ENCODE results near the gene THBS4. TPM values are rescaled to one million over a fixed set of nuclear protein-coding genes. Genes with fewer than 3 reads are reported as not detected.

THBS4 gene
- total RNA-seq, 1 donor, result 0.36 TPM

GRCh38 chr5:80078921-80079320 lies 43.8 kb downstream of the THBS4 start:
- Histone ChIP-seq H4K20me1 (ENCODE audit: insufficient read depth, low read length) (no peaks in the 10 kb centered on the region), H3K27me3 (ENCODE audit: insufficient read depth, low read length) (no peaks in the 10 kb centered on the region), H3K36me3 (ENCODE audit: insufficient read depth, low read length) (no peaks in the 10 kb centered on the region), H2AFZ (ENCODE audit: low read length) (no peak overlapping the region), H3K9me3 (ENCODE audit: low read depth, low read length) (no peaks in the 10 kb centered on the region), H3K79me2 (ENCODE audit: insufficient read depth, low read length) (no peaks in the 10 kb centered on the region), H3K4me1 (ENCODE audit: insufficient read depth, low read length) (peaks cover 13% of the 10 kb centered on the region), H3K27ac (ENCODE audit: low read depth, low read length) (no peak overlapping the region), H3K4me2 (ENCODE audit: insufficient read depth, low read length) (no peak overlapping the region), H3K4me3 (ENCODE audit: insufficient read depth, low read length) (no peak overlapping the region)
- DNase-seq (ENCODE audit: insufficient read length, low spot score, missing footprints), result no peak
- TF ChIP-seq CTCF (IDR thresholded peaks at IDR 0.05; ENCODE audit: extremely low read depth, low read depth, low read length), result no peak

GRCh38 chr5:80082281-80082680 lies 47.1 kb downstream of the THBS4 start:
- H3K4me1 ChIP-seq (ENCODE audit: insufficient read depth, low read length), result peaks cover 13% of the 10 kb centered on the region
- H3K4me3 ChIP-seq (ENCODE audit: insufficient read depth, low read length), result peak overlapping the region; percentile 70
- TF ChIP-seq CTCF (IDR thresholded peaks at IDR 0.05; ENCODE audit: extremely low read depth, low read depth, low read length), result no peak
- peaks cover 12% of the 10 kb centered on the region for H3K27me3 ChIP-seq (ENCODE audit: insufficient read depth, low read length)
- no peak for DNase-seq (ENCODE audit: insufficient read length, low spot score, missing footprints)
- H3K79me2 ChIP-seq (ENCODE audit: insufficient read depth, low read length), result no peaks in the 10 kb centered on the region
- peak overlapping the region; percentile 98 for H3K4me2 ChIP-seq (ENCODE audit: insufficient read depth, low read length)
- peak overlapping the region; percentile 91 for H2AFZ ChIP-seq (ENCODE audit: low read length)
- no peaks in the 10 kb centered on the region for H4K20me1 ChIP-seq (ENCODE audit: insufficient read depth, low read length)
- H3K36me3 ChIP-seq (ENCODE audit: insufficient read depth, low read length), result no peaks in the 10 kb centered on the region
- H3K9me3 ChIP-seq (ENCODE audit: low read depth, low read length), result no peaks in the 10 kb centered on the region
- no peak overlapping the region for H3K27ac ChIP-seq (ENCODE audit: low read depth, low read length)

- peaks cover 13% of the 10 kb centered on the region for H3K4me1 ChIP-seq (ENCODE audit: insufficient read depth, low read length)
- H3K4me3 ChIP-seq (ENCODE audit: insufficient read depth, low read length), result peak overlapping the region; percentile 70
- peak; percentile 92 for DNase-seq (ENCODE audit: insufficient read length, low spot score, missing footprints)
- H3K27ac ChIP-seq (ENCODE audit: low read depth, low read length), result peak overlapping the region; percentile 78
- H3K36me3 ChIP-seq (ENCODE audit: insufficient read depth, low read length), result no peaks in the 10 kb centered on the region
- H3K4me2 ChIP-seq (ENCODE audit: insufficient read depth, low read length), result peak overlapping the region; percentile 98
- no peaks in the 10 kb centered on the region for H3K79me2 ChIP-seq (ENCODE audit: insufficient read depth, low read length)
- peak; percentile 85 for TF ChIP-seq CTCF (IDR thresholded peaks at IDR 0.05; ENCODE audit: extremely low read depth, low read depth, low read length)
- H4K20me1 ChIP-seq (ENCODE audit: insufficient read depth, low read length), result no peaks in the 10 kb centered on the region
- peaks cover 12% of the 10 kb centered on the region for H3K27me3 ChIP-seq (ENCODE audit: insufficient read depth, low read length)
- peak overlapping the region; percentile 93 for H2AFZ ChIP-seq (ENCODE audit: low read length)
- no peaks in the 10 kb centered on the region for H3K9me3 ChIP-seq (ENCODE audit: low read depth, low read length)
Measured at GRCh38 chr5:80082731-80083100, 47.6 kb downstream of the THBS4 start.

- TF ChIP-seq CTCF (IDR thresholded peaks at IDR 0.05; ENCODE audit: extremely low read depth, low read depth, low read length), result peak; percentile 76
- Histone ChIP-seq H2AFZ (ENCODE audit: low read length) (peak overlapping the region; percentile 93), H3K27me3 (ENCODE audit: insufficient read depth, low read length) (peaks cover 12% of the 10 kb centered on the region), H3K4me2 (ENCODE audit: insufficient read depth, low read length) (peak overlapping the region; percentile 98), H3K36me3 (ENCODE audit: insufficient read depth, low read length) (no peaks in the 10 kb centered on the region), H3K27ac (ENCODE audit: low read depth, low read length) (peak overlapping the region; percentile 78), H3K79me2 (ENCODE audit: insufficient read depth, low read length) (no peaks in the 10 kb centered on the region), H3K4me1 (ENCODE audit: insufficient read depth, low read length) (peaks cover 13% of the 10 kb centered on the region), H4K20me1 (ENCODE audit: insufficient read depth, low read length) (no peaks in the 10 kb centered on the region), H3K4me3 (ENCODE audit: insufficient read depth, low read length) (peak overlapping the region; percentile 70), H3K9me3 (ENCODE audit: low read depth, low read length) (no peaks in the 10 kb centered on the region)
- peak; percentile 94 for DNase-seq (ENCODE audit: insufficient read length, low spot score, missing footprints)
Measured at GRCh38 chr5:80083101-80083890, 48.1 kb downstream of the THBS4 start.

Data from osteoblast (primary cell).